Neural cell (in vitro differentiated cells): ENCODE measurements around the gene TOGARAM1. TPM values are rescaled to one million over a fixed set of nuclear protein-coding genes. Genes with fewer than 3 reads are reported as not detected.

Source experiments
- H2AFZ ChIP-seq: fragments of 200-600, 300-800 bp; sonication (generic), shearing (Covaris generic); 2 replicates; pipeline ENCODE4 v1.6.0; 2014; ENCODE audit warnings: low read depth, mild to moderate bottlenecking, antibody characterized with exemption, low read length, moderate library complexity
- H3F3A ChIP-seq: fragments of 200-600 bp; shearing (Covaris generic); 2 replicates; pipeline ENCODE4 v1.6.1; 2016; ENCODE audit warnings: mild to moderate bottlenecking, moderate library complexity, mixed read lengths, antibody characterized with exemption, low read length; ENCODE audit not compliant: insufficient read depth, poor library complexity, severe bottlenecking
- H3K27ac ChIP-seq: fragments of 200-600, 300-800 bp; sonication (generic), shearing (Covaris generic); 2 replicates; pipeline ENCODE4 v1.5.1; 2014; ENCODE audit warnings: mild to moderate bottlenecking, low read length, moderate library complexity
- H3K27me3 ChIP-seq: fragments of 300-800, 200-600 bp; sonication (generic), shearing (Covaris generic); 2 replicates; pipeline ENCODE4 v1.6.0; 2014; ENCODE audit warnings: mild to moderate bottlenecking, low read depth, low read length, moderate library complexity; ENCODE audit not compliant: insufficient read depth
- H3K36me3 ChIP-seq: fragments of 300-800, 200-600 bp; sonication (generic), shearing (Covaris generic); 2 replicates; pipeline ENCODE4 v1.5.1; 2014; ENCODE audit warnings: mild to moderate bottlenecking, antibody characterized with exemption, low read length, moderate library complexity; ENCODE audit not compliant: insufficient read depth
- H3K4me2 ChIP-seq: fragments of 300-800, 200-600 bp; sonication (generic), shearing (Covaris generic); 2 replicates; pipeline ENCODE4 v1.6.0; 2014; ENCODE audit warnings: mild to moderate bottlenecking, low read length
- H3K4me3 ChIP-seq: fragments of 300-800, 200-600 bp; sonication (generic), shearing (Covaris generic); 2 replicates; pipeline ENCODE4 v1.5.1; 2014; ENCODE audit warnings: mild to moderate bottlenecking, low read length, moderate library complexity
- H3K79me2 ChIP-seq: fragments of 200-600 bp; shearing (Covaris generic); replicated peaks from 2 replicates; pipeline ENCODE4 v1.6.0; 2014; ENCODE audit warnings: mild to moderate bottlenecking, low read length, moderate library complexity; ENCODE audit not compliant: insufficient read depth
- H3K9ac ChIP-seq: fragments of 300-800, 200-600 bp; sonication (generic), shearing (Covaris generic); 2 replicates; pipeline ENCODE4 v1.6.1; 2016; ENCODE audit warnings: mild to moderate bottlenecking, low read length, mixed read lengths
- H3K9me2 ChIP-seq: fragments of 200-600 bp; shearing (Covaris generic); 2 replicates; pipeline ENCODE4 v1.6.1; 2016; ENCODE audit warnings: mild to moderate bottlenecking, low read length, mixed read lengths; ENCODE audit not compliant: insufficient read depth
- H3K9me3 ChIP-seq: fragments of 200-600, 300-800 bp; sonication (generic), shearing (Covaris generic); 2 replicates; pipeline ENCODE4 v1.6.1; 2016; ENCODE audit warnings: mild to moderate bottlenecking, mixed run types, low read length, moderate library complexity, mixed read lengths
- H4K20me1 ChIP-seq: fragments of 200-600 bp; shearing (Covaris generic); 2 replicates; pipeline ENCODE4 v1.6.1; 2016; ENCODE audit warnings: mild to moderate bottlenecking, mixed run types; ENCODE audit not compliant: insufficient read depth
- CTCF ChIP-seq: fragments of 450-650 bp; IDR thresholded peaks from 2 replicates; pipeline ENCODE4 v1.5.1; 2014; ENCODE audit warnings: antibody characterized with exemption, mild to moderate bottlenecking, moderate library complexity; ENCODE audit not compliant: poor library complexity, severe bottlenecking
- EP300 ChIP-seq: fragments of 450-650 bp; conservative IDR thresholded peaks from 2 replicates; pipeline ENCODE4 v1.6.1; 2014; ENCODE audit warnings: antibody characterized with exemption, mild to moderate bottlenecking, moderate library complexity; ENCODE audit not compliant: poor library complexity, severe bottlenecking
- EZH2 ChIP-seq: fragments of 200-600, 300-800 bp; shearing (Covaris generic), sonication (generic); IDR thresholded peaks from 2 replicates; pipeline ENCODE4 v1.6.1; 2014; ENCODE audit warnings: antibody characterized with exemption, low read length, borderline replicate concordance, mild to moderate bottlenecking; ENCODE audit not compliant: insufficient read depth, poor library complexity, severe bottlenecking
- MXI1 ChIP-seq: fragments of 450-650 bp; conservative IDR thresholded peaks from 2 replicates; pipeline ENCODE4 v1.6.1; 2014; ENCODE audit warnings: antibody characterized with exemption, mild to moderate bottlenecking; ENCODE audit not compliant: poor library complexity, severe bottlenecking
- POLR2AphosphoS5 ChIP-seq: IDR thresholded peaks from 2 replicates; pipeline ENCODE4 v1.6.1; 2012
- RAD21 ChIP-seq: fragments of 450-650 bp; conservative IDR thresholded peaks from 2 replicates; pipeline ENCODE4 v1.6.1; 2014; ENCODE audit warnings: antibody characterized with exemption, mild to moderate bottlenecking, moderate library complexity
- REST ChIP-seq: IDR thresholded peaks from 2 replicates; pipeline ENCODE4 v1.6.1; 2012; ENCODE audit warnings: borderline replicate concordance
- SMC3 ChIP-seq: fragments of 450-650 bp; conservative IDR thresholded peaks from 2 replicates; pipeline ENCODE4 v1.6.1; 2014; ENCODE audit warnings: antibody characterized with exemption, mild to moderate bottlenecking, moderate library complexity; ENCODE audit not compliant: poor library complexity
- TAF1 ChIP-seq: IDR thresholded peaks from 2 replicates; pipeline ENCODE4 v1.6.1; 2012; ENCODE audit warnings: low read depth
- polyA plus RNA-seq: library from polyadenylated mRNA; depleted of rRNA; stranded (reverse); fragments of >200 nt; gene quantifications from 2 replicates; pipeline ENCODE4 v1.2.3, GENCODE V29; 2014

The TOGARAM1 gene
- polyA plus RNA-seq, 1 donor from 2014 or later = 23.8 TPM

GRCh38 chr14:45041641-45042040 lies 79.7 kb downstream of the TOGARAM1 start:
- Histone ChIP-seq H3K79me2 (no peaks in the 10 kb centered on the region), H2AFZ (no peak overlapping the region), H3K4me2 (no peak overlapping the region), H3K9ac (no peak overlapping the region), H3K9me3 (no peaks in the 10 kb centered on the region), H3K9me2 (no peaks in the 10 kb centered on the region), H3K36me3 (peaks cover 27% of the 10 kb centered on the region), H3F3A (no peaks in the 10 kb centered on the region), H3K27me3 (no peaks in the 10 kb centered on the region), H3K27ac (no peak overlapping the region), H3K4me3 (no peak overlapping the region), H4K20me1 (no peaks in the 10 kb centered on the region)
- TF ChIP-seq EZH2 (no peak), RAD21 (no peak), SMC3 (no peak), EP300 (no peak), POLR2AphosphoS5 (no peak), REST (no peak), MXI1 (no peak), CTCF (no peak), TAF1 (no peak)

- Histone ChIP-seq H3F3A (no peaks in the 10 kb centered on the region), H3K9ac (no peak overlapping the region), H2AFZ (no peak overlapping the region), H3K4me2 (no peak overlapping the region), H3K27ac (no peak overlapping the region), H3K79me2 (no peaks in the 10 kb centered on the region), H4K20me1 (no peaks in the 10 kb centered on the region), H3K9me3 (no peaks in the 10 kb centered on the region), H3K27me3 (no peaks in the 10 kb centered on the region), H3K36me3 (peaks cover 14% of the 10 kb centered on the region), H3K9me2 (no peaks in the 10 kb centered on the region), H3K4me3 (no peak overlapping the region)
- TF ChIP-seq EZH2 (no peak), SMC3 (no peak), REST (no peak), CTCF (no peak), MXI1 (no peak), EP300 (no peak), POLR2AphosphoS5 (no peak), TAF1 (no peak), RAD21 (no peak)
Measured at GRCh38 chr14:45044638-45045037, 82.6 kb downstream of the TOGARAM1 start.
